Right lung (tissue), 5 donors: Measurements from ENCODE around the gene TGIF2. TPM values are rescaled to one million over a fixed set of nuclear protein-coding genes. Genes with fewer than 3 reads are reported as not detected.
A peak's percentile ranks its signal among the peaks of the same experiment; 100 is the strongest.
"Not testable (repeated sequence)": the region's sequence is repeated elsewhere in the genome, so short reads cannot be mapped to it uniquely, and the experiment has no call there.

Source experiments
- DNase-seq, 2 donors: peaks; one replicate each; pipeline ENCODE4 v3.0.0-alpha.2; 2013
- polyA plus RNA-seq, 5 donors: library from polyadenylated mRNA; unstranded; fragments of 120-200 nt; gene quantifications; one replicate each; pipeline versions ENCODE4 v1.2.1 to v1.2.3, GENCODE V29; 2013; ENCODE audit warnings: inconsistent platforms in 1 of 5, low replicate concordance in 1 of 5; ENCODE audit not compliant: insufficient read length in 5 of 5, insufficient read depth in 1 of 5

TGIF2 gene
- polyA plus RNA-seq, 5 donors: 36.8 to 45.8 (median 44.1) TPM

GRCh38 chr20:36544134-36545018 lies 29.0 kb upstream of the TGIF2 start:
- no peak for DNase-seq

- DNase-seq: no peak
Observed at GRCh38 chr20:36546111-36546736, 27.2 kb upstream of the TGIF2 start.

GRCh38 chr20:36547186-36548005 lies 26.0 kb upstream of the TGIF2 start:
- no peak for DNase-seq

- no peak for DNase-seq
Observed at GRCh38 chr20:36548006-36548315, 25.4 kb upstream of the TGIF2 start.

- DNase-seq: no peak
Observed at GRCh38 chr20:36548704-36549627, 24.4 kb upstream of the TGIF2 start.

GRCh38 chr20:36549628-36549941 lies 23.8 kb upstream of the TGIF2 start:
- no peak for DNase-seq

GRCh38 chr20:36549942-36550789 lies 23.2 kb upstream of the TGIF2 start:
- no peak for DNase-seq

GRCh38 chr20:36550790-36551299 lies 22.6 kb upstream of the TGIF2 start:
- no peak for DNase-seq

- no peak for DNase-seq
Observed at GRCh38 chr20:36555248-36555647, 18.1 kb upstream of the TGIF2 start.

GRCh38 chr20:36562724-36563123 lies 10.7 kb upstream of the TGIF2 start:
- no peak for DNase-seq

- no peak for DNase-seq
Observed at GRCh38 chr20:36563374-36563773, 10.0 kb upstream of the TGIF2 start.

- not testable (repeated sequence) for DNase-seq
Observed at GRCh38 chr20:36564078-36564725, 9.2 kb upstream of the TGIF2 start.

- not testable (repeated sequence) for DNase-seq
Observed at GRCh38 chr20:36564726-36565121, 8.7 kb upstream of the TGIF2 start.

- no peak for DNase-seq
Observed at GRCh38 chr20:36565520-36565919, 7.9 kb upstream of the TGIF2 start.

- no peak for DNase-seq
Observed at GRCh38 chr20:36569847-36570429, 3.5 kb upstream of the TGIF2 start.

- DNase-seq: peak; percentile 30 to 45
Observed at GRCh38 chr20:36571564-36572504, 1.6 kb upstream of the TGIF2 start.

- DNase-seq: peak; percentile 31 to 48
Observed at GRCh38 chr20:36572701-36573102, 695 bp upstream of the TGIF2 start.

- peak in 1 of 2 donors; percentile 56 for DNase-seq
Observed at GRCh38 chr20:36573798-36574365, 485 bp downstream of the TGIF2 start.
